Mammary epithelial cell (primary cell): Measurements from ENCODE around the gene IL20RB.

ENCODE experiments used
- CTCF ChIP-seq, 2 donors: IDR thresholded peaks in 1 of 2; conservative IDR thresholded peaks in 1 of 2; 2 replicates each; pipeline ENCODE4 v1.5.1; 2011 to 2012; ENCODE audit warnings: inconsistent platforms in 2 of 2, low read length in 2 of 2, mild to moderate bottlenecking in 2 of 2, control low read depth in 1 of 2, low read depth in 1 of 2; ENCODE audit not compliant: insufficient read depth in 1 of 2; ENCODE audit errors: extremely low read depth in 1 of 2
- EZH2 ChIP-seq: IDR thresholded peaks from 2 replicates; pipeline ENCODE4 v1.6.1; 2012; ENCODE audit warnings: low read length, inconsistent platforms, borderline replicate concordance

- TF ChIP-seq CTCF (conservative IDR thresholded peaks at IDR 0.05 in 1 of 2, IDR thresholded peaks at IDR 0.05 in 1 of 2; ENCODE audit: extremely low read depth in 1 of 2, insufficient read depth in 1 of 2, low read depth in 1 of 2, low read length in 2 of 2) (peak; percentile 69 to 82), EZH2 (no peak)
Observed at GRCh38 chr3:137013951-137014688, 56.3 kb downstream of the IL20RB start.
